ENCODE data around the gene TMCO4. TPM values are rescaled to one million over a fixed set of nuclear protein-coding genes. Genes with fewer than 3 reads are reported as not detected.

TMCO4 gene
- total RNA-seq, 1 donor from 2014 or later: 10.2 TPM

DNA sequence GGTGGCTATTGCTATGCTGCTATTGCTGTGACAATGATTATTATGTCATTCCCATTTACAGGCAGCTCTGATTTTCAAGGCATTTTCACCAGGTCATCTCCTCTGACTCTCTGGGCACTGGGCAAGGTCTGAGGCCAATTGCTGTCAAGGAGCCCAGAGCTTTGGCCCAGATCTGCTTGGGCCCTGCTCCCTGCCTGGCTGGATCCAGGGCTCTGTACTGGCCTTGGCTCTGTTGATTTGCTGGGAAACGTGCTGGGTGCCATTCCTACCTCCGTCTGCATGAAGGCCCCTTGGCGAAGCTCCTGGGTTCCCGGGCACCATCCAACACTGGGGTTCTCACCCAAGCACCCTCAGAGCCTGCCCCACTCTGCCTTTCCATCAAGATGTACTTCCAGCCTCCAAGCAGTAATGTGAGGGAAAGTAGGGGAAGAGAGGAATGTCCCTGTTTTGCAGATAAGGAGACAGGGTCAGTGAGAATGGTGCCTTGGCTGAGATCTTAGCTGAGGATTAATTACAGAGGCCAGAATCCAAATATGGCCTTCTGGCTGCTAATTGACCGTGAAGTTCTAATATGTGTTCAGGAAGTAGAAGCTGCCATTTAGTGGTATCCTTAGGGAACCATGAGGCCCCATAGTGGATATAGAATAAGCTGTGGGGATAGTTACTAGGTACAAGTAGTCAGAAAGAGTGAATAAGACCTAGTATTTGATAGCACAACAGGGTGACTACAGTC lies 71.1 kb downstream of the TMCO4 start:
- H3K4me1 Mint-ChIP-seq (ENCODE audit: unreplicated experiment): no peaks in the 10 kb centered on the region
- no peak overlapping the region for H3K27ac Mint-ChIP-seq
- H3K36me3 Mint-ChIP-seq: peaks cover 5% of the 10 kb centered on the region
- H3K9me3 Mint-ChIP-seq: no peaks in the 10 kb centered on the region
- no peaks in the 10 kb centered on the region for H3K27me3 Mint-ChIP-seq
- TF ChIP-seq CTCF (conservative IDR thresholded peaks at IDR 0.05): no peak
- DNase-seq (ENCODE audit: extremely low spot score, unreplicated experiment): no peak
- no peak overlapping the region for H3K4me3 Mint-ChIP-seq

GRCh38 chr1:19725606-19726005 lies 74.1 kb downstream of the TMCO4 start:
- Mint-ChIP-seq H3K4me1 (ENCODE audit: unreplicated experiment) (peaks cover 6% of the 10 kb centered on the region), H3K9me3 (no peaks in the 10 kb centered on the region), H3K27me3 (no peaks in the 10 kb centered on the region), H3K36me3 (no peaks in the 10 kb centered on the region), H3K4me3 (no peak overlapping the region), H3K27ac (no peak overlapping the region)
- no peak for TF ChIP-seq CTCF (conservative IDR thresholded peaks at IDR 0.05)
- DNase-seq (ENCODE audit: extremely low spot score, unreplicated experiment): no peak

DNA sequence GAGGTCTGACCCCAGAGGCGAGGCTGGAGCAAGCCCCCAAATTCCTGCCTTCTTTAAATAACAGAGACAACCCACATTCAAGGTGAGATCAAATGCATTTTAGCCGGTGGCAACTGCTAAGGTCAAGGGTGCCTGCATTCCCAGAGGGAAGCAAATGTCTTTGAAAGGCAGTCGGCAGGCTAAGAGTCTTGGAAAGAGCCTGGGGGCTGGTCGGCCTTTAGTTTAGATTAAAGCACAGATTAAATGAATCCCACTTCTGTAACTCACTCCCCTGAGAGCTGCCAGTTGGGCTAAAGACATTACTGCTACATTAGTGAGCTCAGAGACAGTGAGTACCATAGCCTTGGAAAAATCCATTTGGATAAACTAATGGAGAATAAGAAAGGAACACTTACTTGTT lies 75.8 kb downstream of the TMCO4 start:
- no peak for TF ChIP-seq CTCF (conservative IDR thresholded peaks at IDR 0.05)
- Mint-ChIP-seq H3K4me3 (no peak overlapping the region), H3K36me3 (no peaks in the 10 kb centered on the region), H3K27me3 (no peaks in the 10 kb centered on the region), H3K9me3 (no peaks in the 10 kb centered on the region), H3K4me1 (ENCODE audit: unreplicated experiment) (peaks cover 10% of the 10 kb centered on the region), H3K27ac (no peak overlapping the region)
- DNase-seq (ENCODE audit: extremely low spot score, unreplicated experiment): no peak

DNA sequence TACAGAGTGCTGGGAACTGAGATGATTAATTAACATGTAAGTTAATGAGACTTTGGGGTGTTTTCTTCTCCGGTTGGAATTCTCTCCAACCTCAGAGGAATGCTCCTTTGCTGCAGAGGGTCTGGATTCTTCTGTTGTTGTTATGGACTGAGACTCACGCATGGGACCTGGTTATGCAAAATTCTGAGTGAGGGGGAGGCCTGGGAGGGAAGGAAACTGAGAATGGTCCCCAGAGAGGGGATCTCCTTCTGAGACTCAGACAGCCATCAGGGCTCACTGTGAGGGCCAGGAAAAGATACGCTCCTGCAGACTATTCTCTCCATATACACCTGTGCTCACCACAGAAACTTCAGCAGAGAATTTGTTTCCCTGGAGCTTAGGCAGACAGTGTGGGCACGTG lies 78.7 kb downstream of the TMCO4 start:
- no peak overlapping the region for H3K4me3 Mint-ChIP-seq
- DNase-seq (ENCODE audit: extremely low spot score, unreplicated experiment): no peak
- H3K4me1 Mint-ChIP-seq (ENCODE audit: unreplicated experiment): peaks cover 10% of the 10 kb centered on the region
- peak overlapping the region; percentile 32 for H3K27ac Mint-ChIP-seq
- no peaks in the 10 kb centered on the region for H3K27me3 Mint-ChIP-seq
- no peaks in the 10 kb centered on the region for H3K36me3 Mint-ChIP-seq
- H3K9me3 Mint-ChIP-seq: no peaks in the 10 kb centered on the region
- TF ChIP-seq CTCF (conservative IDR thresholded peaks at IDR 0.05): no peak

GRCh38 chr1:19720174-19720573 lies 79.5 kb downstream of the TMCO4 start:
- DNase-seq (ENCODE audit: extremely low spot score, unreplicated experiment): no peak
- Mint-ChIP-seq H3K4me1 (ENCODE audit: unreplicated experiment) (peaks cover 16% of the 10 kb centered on the region), H3K36me3 (no peaks in the 10 kb centered on the region), H3K9me3 (no peaks in the 10 kb centered on the region), H3K27ac (no peak overlapping the region), H3K4me3 (no peak overlapping the region), H3K27me3 (peaks cover 4% of the 10 kb centered on the region)
- no peak for TF ChIP-seq CTCF (conservative IDR thresholded peaks at IDR 0.05)
